Lower leg skin (tissue), 3 donors: Measurements from ENCODE around the gene CHAMP1.

Experiments used
- CTCF ChIP-seq, 3 donors: fragments of 450-650 bp; IDR thresholded peaks; one replicate each; pipeline ENCODE4 v1.5.1; 2016; ENCODE audit warnings: antibody characterized with exemption in 3 of 3, mild to moderate bottlenecking in 3 of 3, moderate library complexity in 2 of 3
- POLR2A ChIP-seq, 2 donors: fragments of 450-650 bp; IDR thresholded peaks; one replicate each; pipeline ENCODE4 v1.6.1; 2016 to 2017; ENCODE audit warnings: antibody characterized with exemption in 2 of 2, mild to moderate bottlenecking in 1 of 2, moderate library complexity in 1 of 2

DNA sequence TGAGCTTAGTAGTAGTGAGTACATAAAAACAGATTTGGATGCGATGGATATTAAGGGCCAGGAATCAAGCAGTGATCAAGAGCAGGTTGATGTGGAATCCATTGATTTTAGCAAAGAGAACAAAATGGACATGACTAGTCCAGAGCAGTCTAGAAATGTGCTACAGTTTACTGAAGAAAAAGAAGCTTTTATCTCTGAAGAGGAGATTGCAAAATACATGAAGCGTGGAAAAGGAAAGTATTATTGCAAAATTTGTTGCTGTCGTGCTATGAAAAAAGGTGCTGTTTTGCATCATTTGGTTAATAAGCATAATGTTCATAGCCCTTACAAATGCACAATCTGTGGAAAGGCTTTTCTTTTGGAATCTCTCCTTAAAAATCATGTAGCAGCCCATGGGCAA is 11.4 kb downstream of the CHAMP1 start:
- TF ChIP-seq CTCF (IDR thresholded peaks at IDR 0.05) (no peak), POLR2A (IDR thresholded peaks at IDR 0.05) (no peak)
